Measurements from ENCODE around the gene TBC1D1.

GRCh38 chr4:38009421-38009820 is 118.5 kb downstream of the TBC1D1 start:
- TF ChIP-seq CTCF (IDR thresholded peaks at IDR 0.05; ENCODE audit: insufficient read depth, low read depth, low read length) (no peak), EZH2 (IDR thresholded peaks at IDR 0.05; ENCODE audit: insufficient read depth, low read length) (no peak)

All from astrocyte (in vitro differentiated cells and primary cell).